Hematopoietic multipotent progenitor cell treated with erythropoietin and hydrocortisone succinate and interleukin-3 and kit ligand, for 4 days (in vitro differentiated cells): ENCODE data around the gene IL1RAPL1.

Source experiments
- DNase-seq: peaks from one replicate; pipeline ENCODE4 v3.0.0-alpha.2; 2015

The IL1RAPL1 gene

DNA sequence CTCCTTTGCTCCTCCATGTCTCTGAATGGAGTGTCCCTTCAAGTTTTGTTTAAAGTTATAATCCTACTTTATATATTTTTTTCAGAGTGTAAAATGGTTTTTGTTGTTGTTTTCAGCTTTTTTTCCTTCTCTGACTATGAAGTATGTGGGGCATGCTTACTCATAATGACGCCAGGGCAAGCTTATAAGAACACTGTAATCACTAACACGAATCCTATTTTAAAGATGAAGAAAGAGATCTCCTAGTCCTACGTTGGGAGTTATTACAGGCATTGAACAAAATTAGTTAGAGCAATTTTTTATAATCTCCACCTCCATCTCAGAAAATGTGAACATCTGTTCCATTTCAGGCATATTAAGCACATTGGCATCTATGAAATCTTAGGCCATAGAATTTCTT lies 1360.0 kb downstream of the IL1RAPL1 start:
- no peak for DNase-seq

DNA sequence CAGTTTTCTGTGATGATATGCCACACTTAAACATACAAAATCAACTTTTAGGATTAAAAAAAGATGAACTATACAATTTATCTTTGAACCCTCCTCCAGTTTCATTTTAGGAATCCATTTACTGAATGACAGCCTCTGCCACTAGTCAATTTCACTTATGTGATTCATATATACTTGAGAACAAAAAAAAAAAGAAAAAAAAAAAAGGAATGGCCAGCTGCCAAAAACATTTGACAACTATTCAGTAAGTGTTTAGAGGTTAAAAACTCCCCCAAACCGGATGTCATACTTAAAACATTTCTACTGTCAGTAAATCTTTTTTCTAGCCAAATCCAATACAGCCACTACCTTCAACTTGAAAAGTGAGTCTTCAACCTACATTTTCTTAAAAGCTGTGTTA lies 1361.4 kb downstream of the IL1RAPL1 start:
- no peak for DNase-seq

- DNase-seq: no peak
Measured at GRCh38 chrX:29952016-29952415, 1364.8 kb downstream of the IL1RAPL1 start.

GRCh38 chrX:29962061-29962460 lies 1374.8 kb downstream of the IL1RAPL1 start:
- no peak for DNase-seq

DNA sequence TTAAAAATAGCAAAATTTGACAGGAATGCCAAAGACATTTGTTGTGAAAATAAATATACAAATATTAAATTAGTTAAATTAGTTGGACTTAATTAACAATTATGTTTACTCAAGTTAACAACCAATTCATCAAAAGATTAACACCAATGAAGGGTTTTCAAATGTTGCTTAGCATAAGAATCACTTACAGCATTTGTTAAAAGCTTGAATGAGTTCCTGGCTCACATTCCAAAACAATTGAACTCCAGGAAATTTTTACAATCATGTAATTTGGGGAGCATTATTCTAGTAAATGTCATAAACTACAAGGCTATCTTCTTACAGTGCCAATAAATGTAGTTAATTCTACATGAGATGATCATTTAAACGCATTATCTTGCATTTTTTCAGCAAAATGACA lies 1378.4 kb downstream of the IL1RAPL1 start:
- no peak for DNase-seq

DNA sequence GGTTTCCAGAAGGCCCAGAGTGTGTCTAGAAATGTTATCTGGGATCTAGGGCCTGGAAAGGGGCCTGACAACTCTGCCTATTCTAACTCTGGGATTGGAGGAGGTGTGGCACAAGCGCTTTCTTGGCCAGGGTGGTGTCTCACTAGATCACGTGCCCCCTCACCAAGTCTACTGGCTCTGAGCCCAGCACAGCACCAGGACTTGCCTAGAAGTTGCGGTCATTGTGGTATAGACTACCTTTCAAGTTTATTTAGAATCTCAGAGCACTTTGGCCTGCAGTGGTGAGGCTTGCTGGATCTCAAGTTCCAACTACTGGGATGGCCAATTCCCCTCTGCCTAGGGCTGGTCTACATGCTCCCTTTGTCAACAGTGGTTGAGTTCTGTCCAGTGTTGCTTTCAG lies 1404.8 kb downstream of the IL1RAPL1 start:
- no peak for DNase-seq

DNA sequence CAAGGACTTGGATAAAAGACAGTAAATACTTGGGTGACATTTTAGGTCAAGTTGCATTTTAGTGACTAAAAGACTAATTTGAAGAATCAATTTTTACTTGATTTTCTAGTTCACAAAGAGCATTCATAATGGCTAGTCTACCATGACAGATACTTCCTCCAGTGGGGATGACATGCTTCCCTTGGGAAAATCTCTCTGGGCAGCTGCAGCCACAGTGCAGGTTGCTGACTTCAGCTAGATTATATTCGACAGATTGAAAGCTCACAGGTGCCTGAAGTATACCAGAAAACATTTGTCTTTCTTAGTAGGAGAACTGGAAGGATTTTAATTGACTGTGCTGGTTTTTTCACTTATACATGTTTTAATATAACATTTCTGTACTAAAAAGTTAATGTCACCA lies 1418.6 kb downstream of the IL1RAPL1 start:
- DNase-seq: no peak
